Spinal cord (tissue), 10 donors: ENCODE results near the gene OR6N2. TPM values are rescaled to one million over a fixed set of nuclear protein-coding genes. Genes with fewer than 3 reads are reported as not detected.

Source experiments
- DNase-seq, 6 donors: peaks; one replicate each; pipeline versions ENCODE4 v3.0.0 to v3.0.0-alpha.2; 2013 to 2015; ENCODE audit warnings: low spot score in 6 of 6, low read depth in 4 of 6
- H3K27ac ChIP-seq: one replicate; pipeline ENCODE4 v1.5.1; 2013; ENCODE audit warnings: low read depth, low read length, control low read depth
- H3K27me3 ChIP-seq: one replicate; pipeline ENCODE4 v1.6.1; 2013; ENCODE audit warnings: low read length; ENCODE audit not compliant: control insufficient read depth, insufficient read depth
- H3K36me3 ChIP-seq: one replicate; pipeline ENCODE4 v1.6.1; 2013; ENCODE audit warnings: low read length; ENCODE audit not compliant: control insufficient read depth, insufficient read depth
- H3K4me1 ChIP-seq: one replicate; pipeline ENCODE4 v1.6.1; 2013; ENCODE audit warnings: low read length; ENCODE audit not compliant: control insufficient read depth, insufficient read depth
- H3K4me3 ChIP-seq: one replicate; pipeline ENCODE4 v1.5.1; 2013; ENCODE audit warnings: low read depth, low read length, control low read depth
- H3K9me3 ChIP-seq: one replicate; pipeline ENCODE4 v1.6.1; 2013; ENCODE audit warnings: low read length; ENCODE audit not compliant: control insufficient read depth, insufficient read depth
- WGBS: methylation state at CpG from one replicate; pipeline ENCODE4 v1.1.5; 2013; ENCODE audit warnings: missing lambda C conversion rate; ENCODE audit not compliant: insufficient coverage; 5-methylcytosine and 5-hydroxymethylcytosine counted together
- polyA plus RNA-seq, 2 donors: library from polyadenylated mRNA; unstranded; fragments of 120-200 nt; gene quantifications; one replicate each; pipeline ENCODE4 v1.2.1, GENCODE V29; 2013; ENCODE audit not compliant: insufficient read length in 2 of 2
- small RNA-seq: library from RNA; depleted of rRNA; stranded (forward); fragments of <200 nt; gene quantifications from one replicate; pipeline ENCODE3, GENCODE V24; 2014; ENCODE audit warnings: low replicate concordance
- total RNA-seq, 2 donors: library from RNA; depleted of rRNA in 1 of 2; stranded (reverse); fragments of 120-200 nt in 1 of 2; fragments of >200 nt in 1 of 2; gene quantifications; one replicate each; pipeline versions ENCODE4 v1.2.3 to v1.2.4, GENCODE V29; 2013 to 2014
- donor health status: healthy.

The OR6N2 gene
- total and polyA plus RNA-seq, 4 donors = not detected

GRCh38 chr1:158724442-158724841 lies 56.6 kb downstream of the OR6N2 start:
- H3K36me3 ChIP-seq = no peaks in the 10 kb centered on the region

More at GRCh38 chr1:158724442-158724841, 56.6 kb downstream of the OR6N2 start:
- WGBS = 94% methylated on average over 5 of the region's 5 CpGs
- no peak for DNase-seq
- H3K27me3 ChIP-seq = no peaks in the 10 kb centered on the region
- no peaks in the 10 kb centered on the region for H3K4me1 ChIP-seq
- no peak overlapping the region for H3K27ac ChIP-seq
- no peak overlapping the region for H3K4me3 ChIP-seq
- no peaks in the 10 kb centered on the region for H3K9me3 ChIP-seq

Small RNA genes lying within 50 kb of the gene (small RNA-seq; reads per million reads assigned to genes)
- not detected for gene OR2AQ1P

Other genes with a start within 250 kb of the OR6N2 start
- gene OR6Y1, start 226.8 kb downstream of the OR6N2 start, total RNA-seq = not detected
- gene OR6Y1, start 226.8 kb downstream of the OR6N2 start, polyA plus RNA-seq = not detected
- gene OR6P1, start 210.6 kb downstream of the OR6N2 start, total RNA-seq = not detected
- gene OR6P1, start 210.6 kb downstream of the OR6N2 start, polyA plus RNA-seq = not detected
- gene OR10X1, start 201.3 kb downstream of the OR6N2 start, total RNA-seq = not detected
- gene OR10X1, start 201.3 kb downstream of the OR6N2 start, polyA plus RNA-seq = not detected
- not detected for gene OR10Z1, start 175.9 kb downstream of the OR6N2 start, total RNA-seq
- gene OR10Z1, start 175.9 kb downstream of the OR6N2 start, polyA plus RNA-seq = under 1 TPM; 0.03 to 0.08 TPM
- gene SPTA1, start 94.5 kb downstream of the OR6N2 start, total RNA-seq = 10 to 100 TPM in 1 of 2 donors, 1 to 10 TPM in 1; 4.7 to 15.4 TPM
- gene SPTA1, start 94.5 kb downstream of the OR6N2 start, polyA plus RNA-seq = under 1 TPM; 0.57 to 0.78 TPM
- gene OR6K2, start 80.6 kb downstream of the OR6N2 start, total RNA-seq = not detected
- gene OR6K2, start 80.6 kb downstream of the OR6N2 start, polyA plus RNA-seq = not detected
- not detected for gene OR6K3, start 60.5 kb downstream of the OR6N2 start, total RNA-seq
- not detected for gene OR6K3, start 60.5 kb downstream of the OR6N2 start, polyA plus RNA-seq
- gene OR6K6, start 26.5 kb downstream of the OR6N2 start, total RNA-seq = not detected
- gene OR6K6, start 26.5 kb downstream of the OR6N2 start, polyA plus RNA-seq = not detected
- not detected for gene OR6N1, start 9.0 kb downstream of the OR6N2 start, total RNA-seq
- not detected for gene OR6N1, start 9.0 kb downstream of the OR6N2 start, polyA plus RNA-seq
- gene MNDA, start 50.1 kb upstream of the OR6N2 start, total RNA-seq = 10 to 100 TPM in 1 of 2 donors, 1 to 10 TPM in 1; 4.4 to 38.1 TPM
- gene MNDA, start 50.1 kb upstream of the OR6N2 start, polyA plus RNA-seq = 1 to 10 TPM; 3.3 to 5.0 TPM
- gene PYHIN1, start 150.3 kb upstream of the OR6N2 start, total RNA-seq = under 1 TPM in 1 of 2 donors, not detected in 1; 0.30 TPM
- not detected for gene PYHIN1, start 150.3 kb upstream of the OR6N2 start, polyA plus RNA-seq
- 10 to 100 TPM; 23.9 to 29.5 TPM for gene IFI16, start 228.7 kb upstream of the OR6N2 start, total RNA-seq
- 10 to 100 TPM; 32.5 to 34.7 TPM for gene IFI16, start 228.7 kb upstream of the OR6N2 start, polyA plus RNA-seq